Measurements from ENCODE around the gene COMMD4.

- TF ChIP-seq CTCF (IDR thresholded peaks at IDR 0.05) (no peak), EZH2 (IDR thresholded peaks at IDR 0.05) (no peak), EZH2phosphoT487 (IDR thresholded peaks at IDR 0.05) (no peak)
Observed at GRCh38 chr15:75321711-75322110, 14.2 kb upstream of the COMMD4 start.

Measured in neural progenitor cell (in vitro differentiated cells).